ENCODE data around the gene SNTA1. TPM values are rescaled to one million over a fixed set of nuclear protein-coding genes. Genes with fewer than 3 reads are reported as not detected.

Gene SNTA1
- total and polyA plus RNA-seq, 2 of the 13 experiments (the other 11 are each of a cell fraction or from before 2014, with no cell fraction given) = 16.4 to 18.3 TPM

DNA sequence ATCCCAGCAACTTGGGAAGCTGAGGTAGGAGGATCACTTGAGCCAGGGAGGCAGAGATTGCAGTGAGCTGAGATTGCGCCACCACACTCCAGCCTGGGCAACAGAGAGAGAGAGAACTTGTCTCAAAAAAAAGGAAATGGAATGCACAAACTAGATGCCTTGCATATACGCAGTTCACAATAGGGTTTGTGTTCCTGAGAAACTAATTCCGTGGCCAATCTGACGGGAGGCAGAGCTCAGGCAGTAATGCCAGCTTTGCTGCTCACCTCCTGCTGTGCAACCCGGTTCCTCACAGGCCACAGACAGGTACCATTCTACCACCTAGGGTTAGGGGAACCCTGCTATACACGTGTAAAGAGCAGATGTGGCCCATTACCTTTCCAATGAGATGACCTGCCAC is 43.6 kb downstream of the SNTA1 start (continued):
- TF ChIP-seq, protein P1, sequence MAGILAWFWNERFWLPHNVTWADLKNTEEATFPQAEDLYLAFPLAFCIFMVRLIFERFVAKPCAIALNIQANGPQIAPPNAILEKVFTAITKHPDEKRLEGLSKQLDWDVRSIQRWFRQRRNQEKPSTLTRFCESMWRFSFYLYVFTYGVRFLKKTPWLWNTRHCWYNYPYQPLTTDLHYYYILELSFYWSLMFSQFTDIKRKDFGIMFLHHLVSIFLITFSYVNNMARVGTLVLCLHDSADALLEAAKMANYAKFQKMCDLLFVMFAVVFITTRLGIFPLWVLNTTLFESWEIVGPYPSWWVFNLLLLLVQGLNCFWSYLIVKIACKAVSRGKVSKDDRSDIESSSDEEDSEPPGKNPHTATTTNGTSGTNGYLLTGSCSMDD (CRISPR knock-in tag; IDR thresholded peaks at IDR 0.05) = 0 out of 2 replicates have a peak, but pooled peaks have one; percentile 45

DNA sequence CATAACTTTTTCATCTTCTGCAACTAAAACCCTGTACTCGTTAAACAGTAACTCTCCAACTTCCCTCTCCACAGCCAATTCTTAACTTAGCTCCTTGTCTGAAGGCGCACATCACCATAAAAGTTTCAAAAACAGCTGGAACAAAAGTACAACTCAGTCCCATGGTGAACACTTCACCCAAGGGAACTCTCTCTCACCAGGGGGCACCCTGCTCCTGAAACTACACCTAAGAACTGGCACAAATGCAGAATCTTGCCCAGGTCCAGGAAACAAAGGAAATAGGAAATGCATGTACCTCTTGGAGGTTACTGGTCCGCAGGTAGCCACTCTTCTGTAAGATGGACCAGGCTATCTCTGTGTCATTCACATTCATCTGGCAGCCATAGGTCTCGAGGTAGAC is 48.8 kb downstream of the SNTA1 start:
- no peak overlapping the region for H2AFZ ChIP-seq (ENCODE audit: low read length)
- no peak overlapping the region for H3K4me2 ChIP-seq (ENCODE audit: low read depth, low read length)
- no peaks in the 10 kb centered on the region for H3K27me3 ChIP-seq (ENCODE audit: control insufficient read depth in 1 of 2, insufficient read depth in 2 of 2, low read length in 2 of 2)
- POLR2A ChIA-PET = no interaction called here
- H3K9ac ChIP-seq (ENCODE audit: insufficient read depth, low read depth, low read length) = no peak overlapping the region
- peak; percentile 33 for DNase-seq (ENCODE audit: low spot score)
- no peak overlapping the region for H3K4me3 ChIP-seq (replicated peaks in 1 of 3; ENCODE audit: insufficient read depth in 1 of 3, low read depth in 2 of 3, low read length in 3 of 3)
- peaks cover 26% of the 10 kb centered on the region for H3K79me2 ChIP-seq (ENCODE audit: insufficient read depth, low read length)
- 97% methylated on average over 4 of the region's 4 CpGs for WGBS (ENCODE audit: low lambda C conversion rate)
- no peak for TF ChIP-seq KDM4B (CRISPR knock-in tag; IDR thresholded peaks at IDR 0.05)
- TF ChIP-seq MIXL1 (CRISPR knock-in tag; IDR thresholded peaks at IDR 0.05) = no peak
- peak; percentile 55 for TF ChIP-seq STAG1 (CRISPR knock-in tag; IDR thresholded peaks at IDR 0.05)
- no peak for TF ChIP-seq SMAD1 (CRISPR knock-in tag; IDR thresholded peaks at IDR 0.05; ENCODE audit: borderline replicate concordance, low read depth)
- peak; percentile 31; the same call in 1 of the 2 replicates for TF ChIP-seq SMC3 (IDR thresholded peaks at IDR 0.05; ENCODE audit: low read length)
- TF ChIP-seq SIX1 (CRISPR knock-in tag; IDR thresholded peaks at IDR 0.05; ENCODE audit: borderline replicate concordance) = no peak
- TF ChIP-seq ZFX (CRISPR knock-in tag; IDR thresholded peaks at IDR 0.05; ENCODE audit: low read depth) = no peak
- TF ChIP-seq, protein P2, sequence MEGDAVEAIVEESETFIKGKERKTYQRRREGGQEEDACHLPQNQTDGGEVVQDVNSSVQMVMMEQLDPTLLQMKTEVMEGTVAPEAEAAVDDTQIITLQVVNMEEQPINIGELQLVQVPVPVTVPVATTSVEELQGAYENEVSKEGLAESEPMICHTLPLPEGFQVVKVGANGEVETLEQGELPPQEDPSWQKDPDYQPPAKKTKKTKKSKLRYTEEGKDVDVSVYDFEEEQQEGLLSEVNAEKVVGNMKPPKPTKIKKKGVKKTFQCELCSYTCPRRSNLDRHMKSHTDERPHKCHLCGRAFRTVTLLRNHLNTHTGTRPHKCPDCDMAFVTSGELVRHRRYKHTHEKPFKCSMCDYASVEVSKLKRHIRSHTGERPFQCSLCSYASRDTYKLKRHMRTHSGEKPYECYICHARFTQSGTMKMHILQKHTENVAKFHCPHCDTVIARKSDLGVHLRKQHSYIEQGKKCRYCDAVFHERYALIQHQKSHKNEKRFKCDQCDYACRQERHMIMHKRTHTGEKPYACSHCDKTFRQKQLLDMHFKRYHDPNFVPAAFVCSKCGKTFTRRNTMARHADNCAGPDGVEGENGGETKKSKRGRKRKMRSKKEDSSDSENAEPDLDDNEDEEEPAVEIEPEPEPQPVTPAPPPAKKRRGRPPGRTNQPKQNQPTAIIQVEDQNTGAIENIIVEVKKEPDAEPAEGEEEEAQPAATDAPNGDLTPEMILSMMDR (CRISPR knock-in tag; IDR thresholded peaks at IDR 0.05) = peak; percentile 48
- no peak for TF ChIP-seq EZH2 (conservative IDR thresholded peaks at IDR 0.05; ENCODE audit: low read depth, low read length)
- TF ChIP-seq HNF4G (IDR thresholded peaks at IDR 0.05; ENCODE audit: borderline replicate concordance, low read depth, low read length) = no peak
- no peak for TF ChIP-seq HNF4G (CRISPR knock-in tag; IDR thresholded peaks at IDR 0.05; ENCODE audit: borderline replicate concordance, low read depth)
- BruUV-seq (replicated peaks) = no TSS peak
- no peak overlapping the region for H3K27ac ChIP-seq (ENCODE audit: extremely low read length, insufficient read depth, low read length)
- CTCF ChIA-PET (ENCODE audit: low intra/inter-chr PET ratio, low total read pairs) = interaction anchor here (1.1 kb wide), 1 partner anchor 259 kb away, joined by 4 read pairs; no protein-coding TSS in a partner anchor
- peaks cover 19 to 65% of the 10 kb centered on the region in 2 experiments for H3K36me3 ChIP-seq (replicated peaks in 1 of 2; ENCODE audit: control insufficient read depth in 1 of 2, insufficient read depth in 2 of 2, low read length in 2 of 2)
- in situ Hi-C loops (cut with HindIII; ENCODE audit: extremely low pct_ligation_motif_present, low pct_unique_long_range_greater_than_20kb) (no loop called here), intact Hi-C loops (cut with micrococcal nuclease; ENCODE audit: unreplicated experiment) (no loop called here)
- 0 out of 3 replicates have a peak, but pooled peaks have one; percentile 24 for ATAC-seq
- no peaks in the 10 kb centered on the region for H3K9me3 ChIP-seq (ENCODE audit: low read length)
- no peaks in the 10 kb centered on the region for H4K20me1 ChIP-seq (ENCODE audit: insufficient read depth, low read length)
- peaks cover 26% of the 10 kb centered on the region for H3K4me1 ChIP-seq (ENCODE audit: insufficient read depth, low read length)
- no peak for FAIRE-seq
